ENCODE data around the gene GTF2A2.

GRCh38 chr15:59696332-59696731, 39.0 kb upstream of the GTF2A2 start:
- TF ChIP-seq, protein P1, sequence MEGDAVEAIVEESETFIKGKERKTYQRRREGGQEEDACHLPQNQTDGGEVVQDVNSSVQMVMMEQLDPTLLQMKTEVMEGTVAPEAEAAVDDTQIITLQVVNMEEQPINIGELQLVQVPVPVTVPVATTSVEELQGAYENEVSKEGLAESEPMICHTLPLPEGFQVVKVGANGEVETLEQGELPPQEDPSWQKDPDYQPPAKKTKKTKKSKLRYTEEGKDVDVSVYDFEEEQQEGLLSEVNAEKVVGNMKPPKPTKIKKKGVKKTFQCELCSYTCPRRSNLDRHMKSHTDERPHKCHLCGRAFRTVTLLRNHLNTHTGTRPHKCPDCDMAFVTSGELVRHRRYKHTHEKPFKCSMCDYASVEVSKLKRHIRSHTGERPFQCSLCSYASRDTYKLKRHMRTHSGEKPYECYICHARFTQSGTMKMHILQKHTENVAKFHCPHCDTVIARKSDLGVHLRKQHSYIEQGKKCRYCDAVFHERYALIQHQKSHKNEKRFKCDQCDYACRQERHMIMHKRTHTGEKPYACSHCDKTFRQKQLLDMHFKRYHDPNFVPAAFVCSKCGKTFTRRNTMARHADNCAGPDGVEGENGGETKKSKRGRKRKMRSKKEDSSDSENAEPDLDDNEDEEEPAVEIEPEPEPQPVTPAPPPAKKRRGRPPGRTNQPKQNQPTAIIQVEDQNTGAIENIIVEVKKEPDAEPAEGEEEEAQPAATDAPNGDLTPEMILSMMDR (IDR thresholded peaks at IDR 0.05): no peak
- TF ChIP-seq ZFX (IDR thresholded peaks at IDR 0.05; ENCODE audit: borderline replicate concordance): no peak
